ENCODE data around the gene RBPMS2.

Gene RBPMS2

GRCh38 chr15:64767203-64767602 is 8.2 kb downstream of the RBPMS2 start:
- DNase-seq (ENCODE audit: low spot score), result no peak
- no peak for TF ChIP-seq CTCF (IDR thresholded peaks at IDR 0.05; ENCODE audit: extremely low read depth, insufficient read depth, missing control alignments)
- in situ Hi-C loops (cut with MboI; ENCODE audit: low pct_unique_long_range_greater_than_20kb, low sequenced_read_pairs, unreplicated experiment), result no loop called here

GRCh38 chr15:64766058-64766457 is 9.3 kb downstream of the RBPMS2 start:
- in situ Hi-C loops (cut with MboI; ENCODE audit: low pct_unique_long_range_greater_than_20kb, low sequenced_read_pairs, unreplicated experiment), result no loop called here
- TF ChIP-seq CTCF (IDR thresholded peaks at IDR 0.05; ENCODE audit: extremely low read depth, insufficient read depth, missing control alignments), result no peak
- no peak for DNase-seq (ENCODE audit: low spot score)

- in situ Hi-C loops (cut with MboI; ENCODE audit: low pct_unique_long_range_greater_than_20kb, low sequenced_read_pairs, unreplicated experiment), result no loop called here
- no peak for DNase-seq (ENCODE audit: low spot score)
- TF ChIP-seq CTCF (IDR thresholded peaks at IDR 0.05; ENCODE audit: extremely low read depth, insufficient read depth, missing control alignments), result no peak
Measured at GRCh38 chr15:64763874-64764273, 11.5 kb downstream of the RBPMS2 start.

GRCh38 chr15:64763462-64763861 is 11.9 kb downstream of the RBPMS2 start:
- DNase-seq (ENCODE audit: low spot score), result no peak
- in situ Hi-C loops (cut with MboI; ENCODE audit: low pct_unique_long_range_greater_than_20kb, low sequenced_read_pairs, unreplicated experiment), result no loop called here
- no peak for TF ChIP-seq CTCF (IDR thresholded peaks at IDR 0.05; ENCODE audit: extremely low read depth, insufficient read depth, missing control alignments)

GRCh38 chr15:64763021-64763420 is 12.4 kb downstream of the RBPMS2 start:
- in situ Hi-C loops (cut with MboI; ENCODE audit: low pct_unique_long_range_greater_than_20kb, low sequenced_read_pairs, unreplicated experiment), result no loop called here
- no peak for TF ChIP-seq CTCF (IDR thresholded peaks at IDR 0.05; ENCODE audit: extremely low read depth, insufficient read depth, missing control alignments)
- DNase-seq (ENCODE audit: low spot score), result no peak

GRCh38 chr15:64762546-64762945 is 12.8 kb downstream of the RBPMS2 start:
- DNase-seq (ENCODE audit: low spot score), result no peak
- TF ChIP-seq CTCF (IDR thresholded peaks at IDR 0.05; ENCODE audit: extremely low read depth, insufficient read depth, missing control alignments), result no peak
- in situ Hi-C loops (cut with MboI; ENCODE audit: low pct_unique_long_range_greater_than_20kb, low sequenced_read_pairs, unreplicated experiment), result no loop called here

- no peak for DNase-seq (ENCODE audit: low spot score)
- in situ Hi-C loops (cut with MboI; ENCODE audit: low pct_unique_long_range_greater_than_20kb, low sequenced_read_pairs, unreplicated experiment), result no loop called here
Measured at GRCh38 chr15:64761156-64761555, 14.2 kb downstream of the RBPMS2 start.

More at GRCh38 chr15:64761156-64761555, 14.2 kb downstream of the RBPMS2 start:
- no peak for TF ChIP-seq CTCF (IDR thresholded peaks at IDR 0.05; ENCODE audit: extremely low read depth, insufficient read depth, missing control alignments)
